ENCODE results near the gene CD300LD.

CD300LD gene

DNA sequence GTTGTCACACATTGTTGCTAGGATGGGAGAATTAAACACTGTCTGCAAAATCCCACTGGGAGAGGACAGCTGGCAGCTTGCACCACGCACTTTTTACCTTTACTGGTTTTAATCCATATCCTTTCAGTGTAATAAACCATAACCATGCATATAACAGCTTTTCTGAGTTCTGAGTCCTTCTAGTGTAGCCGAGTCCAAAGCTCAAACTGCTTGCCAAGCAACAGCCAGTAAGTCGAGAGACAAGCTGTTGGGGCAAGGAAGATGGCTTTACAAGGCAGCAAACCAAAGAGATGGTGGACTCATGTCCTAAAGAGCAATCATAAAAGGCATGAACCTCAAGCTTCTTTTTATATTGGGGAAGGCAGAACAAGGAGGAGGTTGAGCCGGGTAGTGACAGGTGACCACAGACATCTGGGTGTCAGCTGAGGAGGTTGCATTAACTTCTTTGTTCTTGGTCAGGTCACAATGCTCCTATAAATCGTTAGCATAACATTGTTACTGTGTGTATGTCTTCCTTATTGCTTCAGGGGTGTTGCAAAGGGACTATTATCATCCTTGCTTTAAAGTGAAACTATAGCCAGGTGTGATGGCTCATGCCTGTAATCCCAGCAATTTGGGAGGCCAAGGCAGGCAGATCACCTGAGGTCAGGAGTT is 17.5 kb downstream of the CD300LD start:
- in situ Hi-C loops (cut with HindIII; ENCODE audit: low sequenced_read_pairs): loop anchor here (5.0 kb wide), 1 partner anchor 43 kb away; no protein-coding TSS in a partner anchor

DNA sequence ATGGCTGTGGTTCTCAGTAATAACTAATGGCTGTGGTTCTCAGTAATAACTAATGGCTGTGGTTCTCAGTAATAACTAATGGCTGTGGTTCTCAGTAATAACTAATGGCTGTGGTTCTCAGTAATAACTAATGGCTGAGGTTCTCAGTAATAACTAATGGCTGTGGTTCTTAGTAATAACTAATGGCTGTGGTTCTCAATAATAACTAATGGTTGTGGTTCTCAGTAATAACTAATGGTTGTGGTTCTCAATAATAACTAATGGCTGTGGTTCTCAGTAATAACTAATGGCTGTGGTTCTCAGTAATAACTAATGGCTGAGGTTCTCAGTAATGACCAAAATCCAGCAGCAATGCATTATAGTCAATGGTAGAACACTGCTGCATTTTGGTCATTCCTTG is 18.4 kb downstream of the CD300LD start:
- in situ Hi-C loops (cut with HindIII; ENCODE audit: low sequenced_read_pairs): loop anchor here (5.0 kb wide), 1 partner anchor 44 kb away; no protein-coding TSS in a partner anchor

DNA sequence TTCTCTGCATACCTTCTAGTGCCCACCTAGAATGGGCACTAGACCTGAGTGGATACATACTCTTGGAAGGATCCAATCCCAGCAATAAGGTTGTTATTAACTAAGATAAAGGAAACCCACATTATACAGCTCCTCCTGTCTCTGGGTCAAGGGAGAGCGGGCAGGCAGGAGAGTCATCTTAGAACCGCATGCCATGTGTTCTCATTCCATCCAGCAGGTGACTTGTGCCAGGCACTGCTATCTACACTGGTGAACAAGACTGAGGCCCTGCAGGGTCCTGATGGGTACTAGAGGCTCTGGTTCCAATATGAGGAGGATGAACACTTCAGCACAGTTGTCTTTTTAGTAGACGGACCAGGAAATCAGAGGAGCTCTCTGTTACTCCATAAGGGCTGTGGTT is 18.9 kb downstream of the CD300LD start:
- in situ Hi-C loops (cut with HindIII; ENCODE audit: low sequenced_read_pairs): loop anchor here (5.0 kb wide), 1 partner anchor 44 kb away; no protein-coding TSS in a partner anchor

DNA sequence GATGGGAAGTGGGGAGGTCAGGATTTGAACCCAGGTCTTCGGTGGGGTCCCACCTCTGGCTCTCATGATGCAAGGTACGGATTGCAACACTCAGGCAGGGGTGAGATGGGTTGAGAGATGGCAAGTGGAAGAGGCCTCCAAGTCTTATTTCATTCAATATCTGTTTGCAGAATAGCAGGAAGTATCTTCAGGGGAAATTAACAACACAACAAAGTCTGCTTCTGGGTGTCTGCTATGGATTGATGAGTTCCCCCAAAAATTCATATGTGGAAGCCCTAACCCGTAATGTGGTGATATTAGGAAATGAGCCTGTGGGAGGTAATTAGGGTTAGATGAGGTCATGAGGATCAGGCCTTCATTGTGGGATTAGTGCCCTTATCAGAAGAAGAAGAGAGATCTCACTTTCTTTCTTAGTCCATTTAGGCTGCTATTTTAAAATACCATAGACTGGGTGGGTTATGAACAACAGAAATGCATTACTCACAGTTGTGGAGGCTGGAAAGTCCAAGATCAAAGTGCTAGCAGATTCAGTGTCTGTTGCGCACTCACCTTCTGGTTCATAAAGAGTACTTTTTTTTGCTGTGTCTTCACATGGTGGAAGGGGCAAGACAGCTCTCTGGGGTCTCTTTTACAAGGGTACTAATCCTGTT is 20.3 kb downstream of the CD300LD start:
- in situ Hi-C loops (cut with HindIII; ENCODE audit: low sequenced_read_pairs): loop anchor here (5.0 kb wide), 1 partner anchor 46 kb away; no protein-coding TSS in a partner anchor

DNA sequence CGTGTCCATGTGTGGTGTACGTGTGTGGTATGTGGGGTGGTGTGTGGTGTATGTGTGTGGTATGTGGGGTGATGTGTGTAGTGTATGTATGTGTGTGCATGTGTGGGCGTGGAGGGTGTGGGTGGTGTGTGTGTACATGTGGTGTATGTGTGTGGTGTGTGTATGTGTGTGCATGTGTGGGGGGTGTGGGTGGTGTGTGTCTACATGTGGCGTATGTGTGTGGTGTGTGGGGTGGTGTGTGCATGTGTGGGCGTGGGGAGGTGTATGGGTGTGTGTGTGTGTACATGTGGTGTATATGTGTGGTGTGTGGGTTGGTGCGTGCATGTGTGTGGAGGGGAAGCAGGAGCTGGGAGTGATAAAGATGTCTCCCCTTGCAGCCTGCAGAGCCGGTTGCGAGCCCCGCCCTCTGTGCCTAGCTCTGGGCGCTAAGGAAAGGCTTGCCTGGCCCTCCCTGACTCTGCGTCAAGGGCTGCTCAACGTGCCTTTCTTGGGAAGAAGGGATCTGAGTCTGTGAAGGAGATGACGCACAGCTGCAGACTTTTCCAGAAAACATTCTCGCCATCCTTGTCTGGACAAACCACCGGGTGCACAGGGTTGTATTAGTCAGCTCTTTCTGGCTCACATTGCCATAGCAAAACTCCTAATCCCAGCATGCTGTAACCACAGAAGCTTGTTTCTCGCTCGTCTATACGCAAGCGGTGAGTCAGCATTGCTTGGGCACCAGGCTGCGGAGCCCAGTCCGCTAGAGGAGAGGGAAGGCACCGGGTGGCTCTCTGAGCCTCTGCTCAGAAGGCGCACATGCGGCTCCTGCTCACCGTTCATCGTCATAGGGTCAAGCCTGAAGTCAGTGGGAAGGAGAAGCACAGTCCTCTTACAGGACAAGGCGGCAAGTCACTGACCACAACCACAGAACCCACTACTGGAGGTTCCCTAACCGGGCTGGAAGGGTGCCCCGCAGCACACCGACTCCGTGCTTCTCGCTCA is 22.8 kb downstream of the CD300LD start:
- in situ Hi-C loops (cut with HindIII; ENCODE audit: low sequenced_read_pairs): loop anchor here (5.0 kb wide), 1 partner anchor 48 kb away; no protein-coding TSS in a partner anchor

DNA sequence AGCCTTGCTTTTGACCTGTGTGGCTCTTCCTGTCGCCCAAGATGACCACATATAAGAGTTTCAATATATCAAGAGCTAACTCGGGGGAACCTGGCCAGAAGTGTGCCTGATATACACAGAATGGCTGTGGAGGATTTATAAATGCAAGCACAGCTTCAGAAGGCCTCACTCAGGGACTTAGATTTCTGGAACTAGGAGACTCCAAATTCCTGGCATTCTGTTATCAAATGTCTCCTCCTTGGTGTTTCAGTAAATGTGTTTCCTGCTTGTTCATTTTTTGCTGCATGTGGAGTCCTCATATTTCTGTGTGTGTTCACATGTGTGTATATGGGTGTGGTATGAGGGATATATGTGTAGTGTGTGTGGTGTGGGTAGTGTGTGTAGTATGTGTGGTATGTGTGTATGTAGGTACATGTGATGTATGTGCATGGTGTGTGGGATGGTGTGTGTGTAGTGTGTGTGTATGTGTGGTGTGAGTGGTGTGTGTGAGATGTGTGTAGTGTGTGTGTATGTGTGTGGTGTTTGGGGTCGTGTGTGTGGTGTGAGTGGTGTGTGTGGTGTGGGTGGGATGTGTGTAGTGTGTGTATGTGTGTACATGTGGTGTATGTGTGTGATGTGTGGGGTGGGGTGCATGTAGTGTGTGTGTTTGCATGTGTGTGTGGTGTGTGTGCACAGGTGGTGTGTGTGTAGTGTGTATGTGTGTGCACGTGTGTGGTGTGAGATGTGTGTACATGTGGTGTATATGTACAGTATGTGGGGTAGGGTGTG is 23.8 kb downstream of the CD300LD start:
- in situ Hi-C loops (cut with HindIII; ENCODE audit: low sequenced_read_pairs): no loop called here

DNA sequence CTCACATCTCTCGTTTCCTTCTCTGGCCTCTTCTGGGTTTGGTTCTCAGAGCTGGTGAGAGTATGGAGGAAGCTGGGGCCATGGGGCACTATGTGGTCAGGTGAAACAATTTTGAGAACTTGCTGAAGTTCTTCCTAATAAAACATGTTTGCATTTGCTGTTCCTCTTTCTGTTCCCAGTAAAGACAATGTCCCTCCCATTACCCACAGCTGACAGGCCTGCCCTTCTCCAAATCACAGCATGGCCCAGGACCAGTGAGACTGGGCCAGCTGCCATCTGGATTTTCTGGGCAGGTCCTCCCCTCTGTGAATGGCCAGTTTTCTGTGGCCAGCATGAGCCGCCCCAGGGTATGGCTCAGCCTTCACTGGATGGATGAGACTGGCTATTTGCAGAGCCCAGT is 24.7 kb downstream of the CD300LD start, which contains the start of gene CD300H:
Gene CD300H, minus strand, starts transcription at position 113 of the 400 bp plus-strand sequence.
- in situ Hi-C loops (cut with HindIII; ENCODE audit: low sequenced_read_pairs): no loop called here

DNA sequence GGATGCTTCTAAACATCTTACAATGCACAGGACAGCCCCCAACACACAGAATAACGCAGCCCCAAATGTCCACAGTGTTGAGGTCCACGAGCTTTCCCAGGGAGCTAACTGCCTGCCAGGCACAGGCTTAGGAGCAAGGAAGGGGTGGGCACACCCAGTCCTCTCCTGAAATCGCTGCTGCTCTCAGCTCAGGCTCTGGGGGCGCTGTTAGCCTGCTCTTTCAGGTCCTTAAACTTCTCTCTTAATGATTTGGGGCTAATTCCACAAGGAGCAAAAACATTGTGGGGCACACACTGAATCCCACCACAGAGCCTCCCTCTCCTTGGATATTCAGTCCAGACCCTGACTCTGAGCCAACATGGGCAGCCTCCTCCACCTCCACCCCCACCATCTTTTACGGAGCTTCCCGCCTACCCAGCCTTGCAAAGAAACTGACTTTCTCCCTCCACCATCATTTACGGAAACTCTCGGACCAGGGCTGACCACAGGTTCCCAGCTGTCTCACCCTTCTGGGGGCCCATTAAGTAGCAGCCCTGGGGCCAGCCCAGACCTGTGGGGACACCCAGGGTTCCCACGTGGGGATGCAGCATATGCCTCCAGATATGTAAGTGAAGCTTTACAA is 25.8 kb downstream of the CD300LD start:
- in situ Hi-C loops (cut with HindIII; ENCODE audit: low sequenced_read_pairs): no loop called here

DNA sequence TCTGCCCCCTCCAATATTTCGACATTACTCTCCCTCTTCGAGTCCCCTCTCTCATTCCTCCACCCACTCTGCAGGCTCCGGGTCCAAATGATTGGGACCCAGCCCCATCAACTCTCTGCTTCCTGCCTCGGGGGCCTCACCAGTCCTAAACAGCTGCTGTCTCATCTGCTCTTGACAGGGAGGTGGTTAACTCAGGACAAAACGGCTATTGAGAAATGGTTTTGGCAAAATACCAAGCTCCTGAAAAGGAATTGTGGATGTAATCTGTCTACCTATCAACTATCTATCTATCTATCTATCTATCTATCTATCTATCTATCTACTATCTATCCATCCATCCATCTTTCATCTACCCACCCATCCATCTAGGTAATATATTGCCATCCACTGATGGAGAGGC is 27.0 kb downstream of the CD300LD start:
- in situ Hi-C loops (cut with HindIII; ENCODE audit: low sequenced_read_pairs): no loop called here

DNA sequence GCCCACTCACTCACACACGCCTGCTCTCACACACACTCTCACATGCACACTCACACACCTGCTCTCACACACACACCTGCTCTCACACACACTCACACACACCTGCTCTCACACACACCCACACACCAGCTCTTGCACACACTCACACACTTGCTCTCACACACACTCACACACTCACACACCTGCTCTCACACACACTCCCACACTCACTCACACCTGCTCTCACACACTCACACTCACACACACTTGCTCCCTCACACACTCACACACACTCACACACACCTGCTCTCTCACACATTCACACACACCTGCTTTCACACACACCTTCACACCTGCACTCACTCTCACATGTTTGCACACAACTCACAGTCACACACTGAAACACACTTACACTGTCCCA is 28.7 kb downstream of the CD300LD start:
- in situ Hi-C loops (cut with HindIII; ENCODE audit: low sequenced_read_pairs): no loop called here

DNA sequence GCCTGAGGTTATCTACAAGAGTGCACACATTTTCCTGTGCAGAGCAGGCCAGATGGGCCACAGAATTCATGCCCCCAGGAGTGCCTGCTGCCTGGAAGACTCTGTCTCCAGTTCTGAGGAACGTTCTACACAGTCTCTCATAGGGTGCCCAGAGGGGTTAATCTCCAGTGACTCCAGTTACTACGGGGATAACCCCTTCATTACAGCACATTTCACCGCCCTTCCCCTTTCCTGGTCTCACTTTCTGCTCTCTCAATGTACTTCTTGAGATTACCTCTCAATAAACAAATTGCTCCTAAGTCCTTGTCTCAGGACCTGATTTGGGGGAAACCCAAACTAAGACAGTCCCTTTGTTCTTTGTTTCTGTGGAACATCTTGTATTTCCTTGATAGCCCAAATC is 30.5 kb downstream of the CD300LD start:
- in situ Hi-C loops (cut with HindIII; ENCODE audit: low sequenced_read_pairs): no loop called here

DNA sequence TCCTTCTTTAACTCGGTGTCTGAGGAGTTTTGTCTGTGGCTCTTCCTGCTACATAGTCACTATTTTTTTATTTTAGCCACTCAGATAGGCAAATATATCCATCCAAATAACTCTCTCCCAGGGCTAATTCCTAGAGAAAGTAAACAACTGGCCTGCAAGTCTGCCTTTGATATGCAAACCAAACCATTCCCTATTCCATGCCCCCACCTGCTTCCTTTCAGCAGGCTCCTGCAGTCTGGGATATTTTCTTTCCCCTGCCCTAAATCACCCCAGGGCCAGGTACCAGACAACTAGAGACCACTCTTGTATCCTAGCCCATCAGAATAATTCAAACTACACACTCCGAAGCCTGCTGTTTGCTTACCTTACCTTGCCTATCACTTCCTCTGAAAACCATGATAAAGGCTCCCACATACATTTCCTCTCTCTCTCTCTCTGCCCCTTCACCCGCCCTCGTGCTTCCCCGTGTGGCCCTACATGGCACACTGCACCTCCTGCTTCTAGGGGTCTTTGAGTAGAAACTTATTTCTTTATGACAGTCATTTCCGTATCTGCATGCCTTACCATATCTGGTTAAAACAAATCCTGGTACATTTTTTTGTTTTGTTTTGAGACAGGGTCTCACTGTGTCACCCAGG is 33.1 kb downstream of the CD300LD start:
- in situ Hi-C loops (cut with HindIII; ENCODE audit: low sequenced_read_pairs): loop anchor here (5.0 kb wide), 1 partner anchor 77 kb away; no protein-coding TSS in a partner anchor

DNA sequence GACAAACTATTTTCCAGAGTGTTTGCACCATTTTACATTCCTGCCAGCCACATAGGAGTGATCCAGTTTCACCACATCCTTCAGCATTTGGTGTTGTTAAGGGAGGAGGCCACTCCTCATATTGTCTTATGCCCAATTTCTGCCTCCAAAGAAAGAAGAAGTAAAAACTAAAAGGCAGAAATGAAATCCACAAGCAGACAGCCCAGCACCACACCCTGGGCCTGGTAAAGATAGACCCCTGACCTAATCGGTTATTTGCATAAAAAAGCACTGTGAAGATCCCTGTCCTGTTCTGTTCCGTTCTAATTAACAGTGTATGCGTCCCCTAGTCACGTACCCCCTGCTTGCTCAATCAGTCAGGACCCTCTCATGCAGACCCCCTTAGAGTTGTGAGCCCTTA is 33.7 kb downstream of the CD300LD start:
- in situ Hi-C loops (cut with HindIII; ENCODE audit: low sequenced_read_pairs): loop anchor here (5.0 kb wide), 1 partner anchor 76 kb away; no protein-coding TSS in a partner anchor

DNA sequence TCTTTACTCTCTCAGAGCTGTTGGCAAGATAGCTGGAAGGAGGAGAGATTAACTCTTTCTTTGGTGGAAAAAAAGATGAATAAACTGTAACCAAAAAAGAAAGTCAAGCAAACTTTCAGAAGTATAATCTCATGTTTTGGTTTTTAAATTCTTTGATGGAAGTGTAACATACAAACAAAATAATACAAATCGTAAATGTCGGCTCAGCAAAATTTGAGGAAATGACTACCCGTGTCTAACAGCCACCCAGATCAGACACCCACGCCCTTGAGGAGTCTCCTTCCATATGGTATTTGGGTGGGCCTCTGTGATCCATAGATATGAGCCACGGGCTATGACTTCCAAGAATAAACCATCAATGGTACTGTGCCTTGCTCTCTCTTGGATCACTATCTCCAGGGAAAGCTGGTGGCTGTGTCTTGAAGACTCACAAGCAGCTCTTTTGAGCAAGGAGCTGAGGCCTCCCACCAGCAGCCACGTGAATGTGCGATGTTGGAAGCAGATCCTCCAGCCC is 36.6 kb downstream of the CD300LD start:
- in situ Hi-C loops (cut with HindIII; ENCODE audit: low sequenced_read_pairs): loop anchor here (5.0 kb wide), 1 partner anchor 73 kb away; no protein-coding TSS in a partner anchor

DNA sequence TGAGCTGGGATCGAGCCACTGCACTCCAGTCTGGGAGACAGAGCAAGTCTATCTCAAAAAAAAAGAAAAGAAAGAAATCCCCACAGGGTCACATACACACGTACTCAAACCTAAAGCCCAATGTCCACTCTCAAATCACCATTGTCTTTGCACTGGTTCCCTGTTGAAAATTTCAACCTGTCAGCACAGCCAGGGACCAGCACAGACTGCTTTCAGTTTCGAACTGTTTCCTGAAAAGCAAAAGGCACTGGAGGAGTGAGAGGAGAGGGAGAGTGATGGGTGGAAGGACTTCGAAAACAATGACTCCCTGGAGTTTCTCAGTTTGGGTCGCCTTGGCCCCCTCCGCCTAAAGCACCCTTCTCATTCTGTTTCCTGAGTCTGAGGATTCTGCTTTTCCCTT is 37.2 kb downstream of the CD300LD start:
- in situ Hi-C loops (cut with HindIII; ENCODE audit: low sequenced_read_pairs): loop anchor here (5.0 kb wide), 1 partner anchor 73 kb away; no protein-coding TSS in a partner anchor

DNA sequence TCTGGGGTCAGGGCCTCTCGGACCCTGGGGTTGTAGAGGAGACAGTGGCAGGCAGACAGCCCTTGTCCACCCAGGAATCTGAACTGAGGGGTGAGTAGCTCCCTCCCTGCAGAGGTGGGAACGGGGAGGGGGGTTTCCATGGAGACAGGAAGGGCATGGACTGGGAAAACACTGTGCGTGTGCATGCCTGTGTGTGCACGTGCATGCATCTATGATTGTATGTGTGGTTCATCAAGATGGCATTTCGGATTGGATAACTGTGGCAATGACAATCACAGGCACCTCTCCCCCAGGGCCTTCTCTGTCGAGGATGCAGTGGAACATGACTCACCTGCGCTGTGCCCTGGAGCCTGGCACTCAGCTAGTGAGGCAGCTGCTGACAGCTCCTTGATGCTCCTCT is 40.0 kb downstream of the CD300LD start:
- in situ Hi-C loops (cut with HindIII; ENCODE audit: low sequenced_read_pairs): no loop called here

DNA sequence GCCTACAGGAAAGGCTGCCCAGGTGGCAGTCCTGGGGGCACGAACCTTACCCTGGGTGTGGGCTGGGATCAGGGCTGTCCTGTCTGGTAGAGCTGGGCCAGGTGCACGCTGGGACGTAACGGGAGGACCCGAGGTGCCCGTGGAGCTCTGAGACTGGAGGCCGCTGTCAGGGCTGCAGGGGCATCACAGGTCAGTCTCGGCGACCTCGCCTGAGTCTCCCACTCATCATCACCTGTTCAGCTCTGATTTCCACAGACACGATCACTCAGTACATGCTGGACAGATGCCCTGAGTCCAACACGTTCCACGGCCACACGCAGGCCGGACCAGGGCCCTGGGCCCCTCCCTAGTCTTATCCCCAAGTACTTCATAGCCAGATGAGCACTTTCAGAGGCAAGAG is 41.5 kb downstream of the CD300LD start:
- in situ Hi-C loops (cut with HindIII; ENCODE audit: low sequenced_read_pairs): no loop called here

DNA sequence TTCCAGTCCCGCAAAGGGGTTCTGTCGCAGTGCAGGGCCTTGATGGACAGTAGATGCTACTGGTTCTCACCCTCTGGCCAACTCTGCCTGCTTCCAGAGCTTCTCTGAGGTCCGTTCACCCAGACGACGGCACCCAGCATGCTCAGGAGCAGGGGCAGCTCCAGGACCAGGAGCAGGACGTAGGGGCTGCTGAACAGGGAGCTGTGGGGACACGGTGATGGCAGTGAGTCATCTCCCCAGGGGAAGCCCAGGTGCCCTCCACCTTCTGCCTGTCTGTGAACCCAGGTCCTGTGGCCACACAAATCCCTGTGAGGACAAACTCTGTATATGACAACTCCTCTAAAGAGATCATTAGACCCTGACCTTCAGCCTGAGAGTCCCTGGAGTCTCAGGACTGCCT is 42.7 kb downstream of the CD300LD start:
- in situ Hi-C loops (cut with HindIII; ENCODE audit: low sequenced_read_pairs): no loop called here

DNA sequence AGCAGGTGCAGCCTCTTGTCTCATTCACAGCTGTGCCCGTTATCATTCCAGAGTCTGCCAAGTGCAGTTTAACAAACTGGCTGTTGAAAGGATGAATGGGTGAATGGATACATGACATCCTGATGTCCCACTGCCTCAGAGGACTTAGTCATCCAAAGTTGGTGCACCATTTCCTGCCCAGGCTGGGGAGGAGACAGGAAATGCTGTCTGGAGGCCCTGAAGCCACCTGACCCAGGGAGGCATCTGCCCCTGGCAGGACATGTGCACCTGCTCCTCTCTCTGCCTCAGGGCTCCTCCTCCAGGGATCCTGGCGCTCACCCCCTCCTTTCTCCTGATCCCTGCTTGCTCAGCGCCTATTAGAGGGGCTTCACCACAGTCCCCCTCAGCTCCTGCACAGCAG is 44.3 kb downstream of the CD300LD start:
- in situ Hi-C loops (cut with HindIII; ENCODE audit: low sequenced_read_pairs): no loop called here

Data from endothelial cell of hepatic sinusoid (primary cell).